ENCODE measurements around the gene GPR62.

GPR62 gene

GRCh38 chr3:51974963-51975851 lies 20.0 kb downstream of the GPR62 start, which contains the start of gene ABHD14A:
Gene ABHD14A (plus strand): TSS chr3:51975064. CDS start chr3:51975136, 72 bp downstream.
- no peaks in the 10 kb centered on the region for H3K9me3 Mint-ChIP-seq
- ATAC-seq (replicated peaks; ENCODE audit: extremely low read depth, poor library complexity, severe bottlenecking), result peak; percentile 65
- H3K36me3 Mint-ChIP-seq (ENCODE audit: insufficient read depth), result peaks cover 18% of the 10 kb centered on the region
- H3K27ac Mint-ChIP-seq (ENCODE audit: low read depth), result peak within 1 kb of the TSS; percentile 95
- H3K27me3 Mint-ChIP-seq, result no peaks in the 10 kb centered on the region
- DNase-seq (ENCODE audit: low spot score in 2 of 2), result peak; percentile 50 to 54
- peak within 1 kb of the TSS; percentile 84 for H3K4me3 Mint-ChIP-seq
- H3K4me1 Mint-ChIP-seq, result peaks cover 37% of the 10 kb centered on the region

GRCh38 chr3:51975852-51976549 lies 20.8 kb downstream of the GPR62 start:
- H3K9me3 Mint-ChIP-seq, result no peaks in the 10 kb centered on the region
- no peak for ATAC-seq (replicated peaks; ENCODE audit: extremely low read depth, poor library complexity, severe bottlenecking)
- H3K27ac Mint-ChIP-seq (ENCODE audit: low read depth), result peak overlapping the region; percentile 78
- peaks cover 36% of the 10 kb centered on the region for H3K4me1 Mint-ChIP-seq
- DNase-seq (ENCODE audit: low spot score in 2 of 2), result no peak
- peaks cover 18% of the 10 kb centered on the region for H3K36me3 Mint-ChIP-seq (ENCODE audit: insufficient read depth)
- no peaks in the 10 kb centered on the region for H3K27me3 Mint-ChIP-seq
- H3K4me3 Mint-ChIP-seq, result peak overlapping the region; percentile 84

- peaks cover 18% of the 10 kb centered on the region for H3K36me3 Mint-ChIP-seq (ENCODE audit: insufficient read depth)
- peak overlapping the region; percentile 21 for H3K27ac Mint-ChIP-seq (ENCODE audit: low read depth)
- no peaks in the 10 kb centered on the region for H3K27me3 Mint-ChIP-seq
- H3K9me3 Mint-ChIP-seq, result no peaks in the 10 kb centered on the region
- no peak for DNase-seq (ENCODE audit: low spot score in 2 of 2)
- H3K4me1 Mint-ChIP-seq, result peaks cover 40% of the 10 kb centered on the region
- peak overlapping the region; percentile 40 for H3K4me3 Mint-ChIP-seq
- peak; percentile 47 for ATAC-seq (replicated peaks; ENCODE audit: extremely low read depth, poor library complexity, severe bottlenecking)
Measured at GRCh38 chr3:51977446-51978142, 22.4 kb downstream of the GPR62 start.

GRCh38 chr3:51978143-51978502 lies 22.9 kb downstream of the GPR62 start:
- Mint-ChIP-seq H3K27ac (ENCODE audit: low read depth) (no peak overlapping the region), H3K4me1 (peaks cover 45% of the 10 kb centered on the region), H3K9me3 (no peaks in the 10 kb centered on the region), H3K4me3 (no peak overlapping the region), H3K27me3 (no peaks in the 10 kb centered on the region), H3K36me3 (ENCODE audit: insufficient read depth) (peaks cover 18% of the 10 kb centered on the region)
- ATAC-seq (replicated peaks; ENCODE audit: extremely low read depth, poor library complexity, severe bottlenecking), result no peak
- DNase-seq (ENCODE audit: low spot score in 2 of 2), result no peak

GRCh38 chr3:51980253-51980652 lies 25.1 kb downstream of the GPR62 start:
- DNase-seq (ENCODE audit: low spot score in 2 of 2), result no peak
- ATAC-seq (replicated peaks; ENCODE audit: extremely low read depth, poor library complexity, severe bottlenecking), result no peak
- no peak overlapping the region for H3K4me3 Mint-ChIP-seq
- peaks cover 11% of the 10 kb centered on the region for H3K36me3 Mint-ChIP-seq (ENCODE audit: insufficient read depth)
- H3K27me3 Mint-ChIP-seq, result no peaks in the 10 kb centered on the region
- H3K4me1 Mint-ChIP-seq, result peaks cover 39% of the 10 kb centered on the region
- H3K9me3 Mint-ChIP-seq, result no peaks in the 10 kb centered on the region
- no peak overlapping the region for H3K27ac Mint-ChIP-seq (ENCODE audit: low read depth)

- peak overlapping the region; percentile 73 for H3K27ac Mint-ChIP-seq (ENCODE audit: low read depth)
- no peak for DNase-seq (ENCODE audit: low spot score in 2 of 2)
- H3K4me1 Mint-ChIP-seq, result peaks cover 25% of the 10 kb centered on the region
Measured at GRCh38 chr3:51982352-51982837, 27.2 kb downstream of the GPR62 start.

GRCh38 chr3:51982838-51983577 lies 27.8 kb downstream of the GPR62 start, which contains the start of gene ACY1:
Gene ACY1 (plus strand): TSS chr3:51983535. CDS start chr3:51984065, 530 bp downstream.
- no peaks in the 10 kb centered on the region for H3K27me3 Mint-ChIP-seq
- H3K36me3 Mint-ChIP-seq (ENCODE audit: insufficient read depth), result peaks cover 11% of the 10 kb centered on the region
- DNase-seq (ENCODE audit: low spot score in 2 of 2) (peak; percentile 35 to 37), ATAC-seq (replicated peaks; ENCODE audit: extremely low read depth, poor library complexity, severe bottlenecking) (peak; percentile 73)
- H3K4me3 Mint-ChIP-seq, result peak within 1 kb of the TSS; percentile 86
- H3K9me3 Mint-ChIP-seq, result no peaks in the 10 kb centered on the region
- H3K4me1 Mint-ChIP-seq, result peaks cover 24% of the 10 kb centered on the region
- H3K27ac Mint-ChIP-seq (ENCODE audit: low read depth), result peak within 1 kb of the TSS; percentile 73

More at GRCh38 chr3:51982352-51982837, 27.2 kb downstream of the GPR62 start:
- Mint-ChIP-seq H3K27me3 (no peaks in the 10 kb centered on the region), H3K36me3 (ENCODE audit: insufficient read depth) (peaks cover 11% of the 10 kb centered on the region), H3K9me3 (no peaks in the 10 kb centered on the region), H3K4me3 (peak overlapping the region; percentile 86)
- ATAC-seq (replicated peaks; ENCODE audit: extremely low read depth, poor library complexity, severe bottlenecking), result peak; percentile 20

- DNase-seq (ENCODE audit: low spot score in 2 of 2) (no peak), ATAC-seq (replicated peaks; ENCODE audit: extremely low read depth, poor library complexity, severe bottlenecking) (peak; percentile 44)
- Mint-ChIP-seq H3K9me3 (no peaks in the 10 kb centered on the region), H3K27me3 (no peaks in the 10 kb centered on the region), H3K27ac (ENCODE audit: low read depth) (peak overlapping the region; percentile 73), H3K4me3 (peak overlapping the region; percentile 86), H3K4me1 (peaks cover 24% of the 10 kb centered on the region), H3K36me3 (ENCODE audit: insufficient read depth) (peaks cover 11% of the 10 kb centered on the region)
Measured at GRCh38 chr3:51983578-51984268, 28.5 kb downstream of the GPR62 start.

- H3K4me1 Mint-ChIP-seq, result peaks cover 24% of the 10 kb centered on the region
- H3K4me3 Mint-ChIP-seq, result peak overlapping the region; percentile 86
- H3K36me3 Mint-ChIP-seq (ENCODE audit: insufficient read depth), result peaks cover 7% of the 10 kb centered on the region
Measured at GRCh38 chr3:51984269-51984647, 29.1 kb downstream of the GPR62 start.

GRCh38 chr3:51985063-51985462 lies 29.9 kb downstream of the GPR62 start:
- Mint-ChIP-seq H3K4me1 (peaks cover 24% of the 10 kb centered on the region), H3K9me3 (no peaks in the 10 kb centered on the region), H3K27me3 (no peaks in the 10 kb centered on the region), H3K36me3 (ENCODE audit: insufficient read depth) (peaks cover 3% of the 10 kb centered on the region), H3K27ac (ENCODE audit: low read depth) (no peak overlapping the region), H3K4me3 (no peak overlapping the region)
- DNase-seq (ENCODE audit: low spot score in 2 of 2), result no peak
- ATAC-seq (replicated peaks; ENCODE audit: extremely low read depth, poor library complexity, severe bottlenecking), result no peak

More at GRCh38 chr3:51984269-51984647, 29.1 kb downstream of the GPR62 start:
- Mint-ChIP-seq H3K9me3 (no peaks in the 10 kb centered on the region), H3K27me3 (no peaks in the 10 kb centered on the region), H3K27ac (ENCODE audit: low read depth) (peak overlapping the region; percentile 73)
- ATAC-seq (replicated peaks; ENCODE audit: extremely low read depth, poor library complexity, severe bottlenecking) (no peak), DNase-seq (ENCODE audit: low spot score in 2 of 2) (no peak)

Data from central memory CD8-positive, alpha-beta T cell (primary cell).